ENCODE measurements around the gene SPO11.
A peak's percentile ranks its signal among the peaks of the same experiment; 100 is the strongest.

Gene SPO11

DNA sequence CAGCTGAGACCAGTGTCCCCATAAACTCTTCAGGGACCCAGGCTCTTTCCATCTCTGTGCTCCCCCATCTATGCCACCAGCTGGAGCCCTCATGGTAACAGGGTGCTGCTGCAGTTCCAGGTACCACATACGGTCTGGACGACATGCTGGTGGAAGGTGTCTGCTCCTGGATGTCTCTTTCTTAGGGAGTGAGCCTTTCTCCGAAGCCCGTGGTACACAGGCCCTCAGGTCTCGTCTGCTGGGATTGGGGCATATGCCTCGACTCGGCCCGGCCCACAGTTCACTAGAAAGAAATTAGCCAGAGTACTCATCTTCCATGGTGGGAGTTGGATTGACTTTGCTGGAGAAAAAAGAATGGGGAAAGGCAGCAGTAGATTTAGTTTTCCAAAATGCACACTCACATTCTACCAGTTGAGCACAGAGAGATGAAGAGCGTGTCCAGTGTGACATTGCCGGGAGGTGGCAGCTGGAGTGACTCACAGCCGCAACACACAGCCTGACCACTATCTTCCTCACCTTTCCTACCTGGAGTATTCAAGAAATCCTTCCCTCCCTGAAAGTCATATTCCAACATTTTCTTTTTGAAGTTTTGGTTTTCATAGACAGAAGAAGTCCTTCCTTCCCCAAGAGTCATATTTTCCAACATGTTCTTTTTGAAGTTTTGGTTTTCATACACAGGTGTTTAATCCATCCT lies 18.6 kb upstream of the SPO11 start:
- TF ChIP-seq, protein P1, sequence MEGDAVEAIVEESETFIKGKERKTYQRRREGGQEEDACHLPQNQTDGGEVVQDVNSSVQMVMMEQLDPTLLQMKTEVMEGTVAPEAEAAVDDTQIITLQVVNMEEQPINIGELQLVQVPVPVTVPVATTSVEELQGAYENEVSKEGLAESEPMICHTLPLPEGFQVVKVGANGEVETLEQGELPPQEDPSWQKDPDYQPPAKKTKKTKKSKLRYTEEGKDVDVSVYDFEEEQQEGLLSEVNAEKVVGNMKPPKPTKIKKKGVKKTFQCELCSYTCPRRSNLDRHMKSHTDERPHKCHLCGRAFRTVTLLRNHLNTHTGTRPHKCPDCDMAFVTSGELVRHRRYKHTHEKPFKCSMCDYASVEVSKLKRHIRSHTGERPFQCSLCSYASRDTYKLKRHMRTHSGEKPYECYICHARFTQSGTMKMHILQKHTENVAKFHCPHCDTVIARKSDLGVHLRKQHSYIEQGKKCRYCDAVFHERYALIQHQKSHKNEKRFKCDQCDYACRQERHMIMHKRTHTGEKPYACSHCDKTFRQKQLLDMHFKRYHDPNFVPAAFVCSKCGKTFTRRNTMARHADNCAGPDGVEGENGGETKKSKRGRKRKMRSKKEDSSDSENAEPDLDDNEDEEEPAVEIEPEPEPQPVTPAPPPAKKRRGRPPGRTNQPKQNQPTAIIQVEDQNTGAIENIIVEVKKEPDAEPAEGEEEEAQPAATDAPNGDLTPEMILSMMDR (IDR thresholded peaks at IDR 0.05): no peak
- DNase-seq (ENCODE audit: low spot score): peak; percentile 45
- H3K4me3 ChIP-seq: no peak overlapping the region

DNA sequence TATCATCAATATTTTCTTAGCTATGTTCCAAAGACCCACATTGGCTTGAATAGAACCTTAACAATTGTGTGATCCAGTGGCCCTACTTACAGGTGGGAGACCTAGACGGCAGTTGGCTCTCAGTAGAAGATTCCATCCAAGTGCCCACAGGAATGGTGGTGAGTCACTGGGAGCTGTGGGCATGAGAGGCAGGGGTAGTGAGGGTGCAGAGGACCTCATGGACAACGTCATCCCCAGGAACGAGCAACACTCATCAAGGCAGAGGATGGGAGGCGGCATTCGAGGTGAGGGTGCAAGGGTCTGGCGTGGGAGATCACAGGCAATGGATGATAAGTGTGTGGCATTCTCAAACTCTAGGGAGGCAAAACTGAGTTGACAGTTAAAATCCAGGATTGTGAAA lies 17.5 kb upstream of the SPO11 start:
- TF ChIP-seq, protein P1 (IDR thresholded peaks at IDR 0.05): no peak
- Histone ChIP-seq H3K4me3 (no peak overlapping the region), H3K27ac (no peak overlapping the region)
- DNase-seq (ENCODE audit: low spot score): no peak

More for the DNA sequence above, 18.6 kb upstream of the SPO11 start:
- H3K27ac ChIP-seq: no peak overlapping the region

DNA sequence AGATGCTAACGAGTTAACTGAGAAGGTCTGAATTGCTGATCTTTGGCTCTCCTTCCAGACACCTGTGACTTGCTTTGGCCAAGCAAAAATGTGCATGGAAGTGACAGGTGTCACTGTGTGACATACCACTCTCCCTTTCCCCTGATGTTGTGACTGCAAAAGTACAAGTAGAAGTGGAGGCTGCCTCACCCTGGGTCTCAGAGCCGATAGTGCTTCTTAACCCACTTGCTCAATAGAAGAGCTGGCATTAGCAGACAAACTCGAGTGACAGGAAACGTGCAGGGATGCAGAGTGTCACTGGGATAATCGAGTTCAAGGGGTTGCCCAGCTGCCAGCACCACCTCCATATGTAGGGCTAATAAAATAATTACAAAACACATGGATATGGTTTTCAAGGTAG lies 16.4 kb upstream of the SPO11 start:
- no peak overlapping the region for H3K4me3 ChIP-seq
- TF ChIP-seq, protein P1 (IDR thresholded peaks at IDR 0.05): no peak
- peak; percentile 38 for DNase-seq (ENCODE audit: low spot score)
- H3K27ac ChIP-seq: no peak overlapping the region

DNA sequence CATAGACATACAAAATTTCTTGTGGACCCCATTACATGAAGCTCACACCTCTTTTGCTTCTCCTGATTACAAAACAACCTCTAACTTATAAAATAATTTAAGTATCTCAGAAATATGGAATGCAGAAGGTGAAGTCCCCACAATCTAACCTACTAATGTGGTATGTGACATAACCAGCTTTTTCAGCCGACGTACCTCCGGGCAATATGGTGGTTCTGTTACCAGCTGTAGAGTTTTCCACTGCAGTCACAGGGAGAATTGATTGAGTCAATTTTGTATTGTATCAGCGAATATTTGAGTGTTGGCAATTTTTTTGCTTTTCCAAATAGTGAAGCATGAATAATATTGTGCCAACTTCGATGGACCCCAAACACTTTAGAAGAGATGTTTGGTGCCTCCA lies 15.7 kb upstream of the SPO11 start:
- no peak for DNase-seq (ENCODE audit: low spot score)
- Histone ChIP-seq H3K4me3 (no peak overlapping the region), H3K27ac (no peak overlapping the region)
- TF ChIP-seq, protein P1 (IDR thresholded peaks at IDR 0.05): no peak

DNA sequence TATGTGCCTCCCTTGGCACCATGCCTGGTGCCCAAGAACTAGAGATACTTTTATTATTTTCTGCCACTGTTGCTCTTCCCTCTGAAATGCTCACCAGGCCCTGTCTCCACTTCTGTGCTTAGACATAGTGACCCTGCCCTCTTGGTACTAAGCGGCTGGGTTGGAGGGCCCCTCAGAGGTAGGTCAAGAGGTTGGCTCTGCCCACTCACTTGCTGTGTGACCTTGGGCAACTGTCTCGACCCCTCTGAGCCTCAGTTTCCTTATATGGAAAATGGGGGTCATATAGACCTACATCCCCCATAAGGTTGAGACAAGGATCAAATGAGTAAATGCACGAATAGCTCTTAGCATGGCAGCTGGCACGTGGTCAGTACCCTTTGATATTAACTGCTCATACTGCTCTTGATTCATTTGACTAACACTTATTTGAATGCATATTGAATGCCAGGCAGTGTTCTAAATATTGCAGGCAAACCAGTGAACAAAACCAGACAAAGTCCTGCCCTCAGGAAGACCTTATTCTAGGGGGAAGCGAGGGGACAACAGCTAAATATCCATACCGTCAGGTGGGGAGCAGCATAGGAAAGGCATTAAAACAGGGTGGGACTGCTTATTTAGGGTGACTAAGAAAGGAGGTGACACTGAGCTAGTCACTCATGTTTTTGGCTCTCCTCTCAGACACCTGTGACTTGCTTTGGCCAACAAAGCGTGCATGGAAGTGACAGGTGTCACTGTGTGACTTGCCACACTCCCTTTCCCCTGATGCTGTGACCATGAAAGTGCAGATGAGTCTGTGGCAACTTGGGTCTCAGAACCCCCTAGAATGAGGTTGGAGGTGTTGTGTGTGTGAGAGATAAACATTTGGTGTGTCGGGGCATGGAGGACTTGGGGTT lies 14.3 kb upstream of the SPO11 start:
- no peak overlapping the region for H3K27ac ChIP-seq
- no peak for DNase-seq (ENCODE audit: low spot score)
- no peak overlapping the region for H3K4me3 ChIP-seq
- TF ChIP-seq, protein P1 (IDR thresholded peaks at IDR 0.05): no peak

DNA sequence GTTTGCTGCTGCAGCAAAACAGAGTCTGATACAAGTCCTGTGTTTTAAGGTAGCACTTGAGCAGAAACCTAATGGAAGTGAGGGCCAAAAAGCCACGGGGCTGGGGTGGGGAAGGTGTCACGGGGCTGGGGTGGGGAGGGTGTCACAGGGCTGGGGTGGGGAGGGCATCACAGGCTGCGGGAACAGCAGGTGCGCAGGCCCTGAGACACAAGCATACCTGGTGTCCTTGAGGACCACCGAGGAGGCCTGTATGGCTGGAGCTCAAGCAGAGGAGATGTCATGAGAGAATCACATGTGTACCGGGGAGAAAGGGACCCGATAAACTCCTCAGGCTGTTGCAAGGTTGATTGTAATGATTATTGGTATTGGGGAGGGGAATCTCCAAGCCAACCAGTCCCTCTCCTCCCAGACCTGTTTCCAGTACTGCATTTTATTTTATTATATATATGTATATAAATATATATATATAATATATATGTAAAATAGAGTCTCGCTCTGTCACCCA lies 13.6 kb upstream of the SPO11 start:
- DNase-seq (ENCODE audit: low spot score): no peak
- Histone ChIP-seq H3K27ac (no peak overlapping the region), H3K4me3 (no peak overlapping the region)

More for the DNA sequence above, 13.6 kb upstream of the SPO11 start:
- TF ChIP-seq, protein P1 (IDR thresholded peaks at IDR 0.05): no peak

Measured in coronary artery (tissue), 2 donors.